ENCODE data around the gene INHBE. TPM values are rescaled to one million over a fixed set of nuclear protein-coding genes. Genes with fewer than 3 reads are reported as not detected.
"Not testable (repeated sequence)": the region's sequence is repeated elsewhere in the genome, so short reads cannot be mapped to it uniquely, and the experiment has no call there.

Gene INHBE, protein sequence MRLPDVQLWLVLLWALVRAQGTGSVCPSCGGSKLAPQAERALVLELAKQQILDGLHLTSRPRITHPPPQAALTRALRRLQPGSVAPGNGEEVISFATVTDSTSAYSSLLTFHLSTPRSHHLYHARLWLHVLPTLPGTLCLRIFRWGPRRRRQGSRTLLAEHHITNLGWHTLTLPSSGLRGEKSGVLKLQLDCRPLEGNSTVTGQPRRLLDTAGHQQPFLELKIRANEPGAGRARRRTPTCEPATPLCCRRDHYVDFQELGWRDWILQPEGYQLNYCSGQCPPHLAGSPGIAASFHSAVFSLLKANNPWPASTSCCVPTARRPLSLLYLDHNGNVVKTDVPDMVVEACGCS
- total RNA-seq = not detected in 2 replicates

GRCh38 chr12:57454566-57455373 lies at the start of gene INHBE:
INHBE (plus strand) TSS chr12:57455307; CDS start chr12:57455537, 230 bp downstream.
- no peak for DNase-seq (ENCODE audit: low read depth in 2 of 2)

DNA sequence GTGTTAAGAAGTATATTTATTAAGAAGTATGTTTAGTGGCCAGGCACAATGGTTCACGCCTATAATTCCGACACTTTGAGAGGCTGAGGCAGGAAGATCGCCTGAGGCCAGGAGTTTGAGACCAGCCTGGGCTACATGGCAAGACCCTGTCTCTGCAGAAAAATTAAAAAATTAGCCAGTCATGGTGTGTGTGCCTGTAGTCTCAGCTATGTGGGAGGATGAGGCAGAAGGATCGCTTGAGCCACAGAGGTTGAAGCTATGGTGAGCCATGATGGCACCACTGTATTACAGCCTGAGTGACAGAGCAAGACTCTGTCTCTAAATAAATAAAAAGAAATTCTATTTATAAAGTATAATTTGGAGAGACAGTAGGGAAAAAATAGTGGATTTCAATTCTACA lies 44.6 kb upstream of the INHBE start:
- no peak for DNase-seq (ENCODE audit: low read depth in 2 of 2)

DNA sequence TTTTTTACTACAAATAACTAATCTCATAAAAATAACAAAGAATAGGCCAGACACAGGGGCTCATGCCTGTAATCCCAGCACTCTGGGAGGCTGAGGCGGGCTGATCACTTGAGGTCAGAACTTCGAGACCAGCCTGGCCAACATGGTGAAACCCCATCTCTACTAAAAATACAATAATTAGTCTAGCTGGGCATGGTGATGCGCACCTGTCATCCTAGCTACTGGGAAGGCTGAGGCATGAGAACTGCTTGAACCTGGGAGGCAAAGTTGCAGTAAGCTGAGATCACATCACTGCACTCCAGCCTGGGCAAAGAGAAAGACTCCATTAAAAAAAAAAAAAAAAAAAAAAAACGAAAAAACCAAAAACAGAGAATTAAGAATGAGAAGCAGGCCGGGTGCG lies 40.9 kb upstream of the INHBE start:
- DNase-seq (ENCODE audit: low read depth in 2 of 2) = not testable (repeated sequence)

- no peak for DNase-seq (ENCODE audit: low read depth in 2 of 2)
Measured at GRCh38 chr12:57415088-57415487, 40.0 kb upstream of the INHBE start.

GRCh38 chr12:57416039-57416996 lies 38.8 kb upstream of the INHBE start:
- peak in 1 of 2 donors; percentile 15 for DNase-seq (ENCODE audit: low read depth in 2 of 2)

DNA sequence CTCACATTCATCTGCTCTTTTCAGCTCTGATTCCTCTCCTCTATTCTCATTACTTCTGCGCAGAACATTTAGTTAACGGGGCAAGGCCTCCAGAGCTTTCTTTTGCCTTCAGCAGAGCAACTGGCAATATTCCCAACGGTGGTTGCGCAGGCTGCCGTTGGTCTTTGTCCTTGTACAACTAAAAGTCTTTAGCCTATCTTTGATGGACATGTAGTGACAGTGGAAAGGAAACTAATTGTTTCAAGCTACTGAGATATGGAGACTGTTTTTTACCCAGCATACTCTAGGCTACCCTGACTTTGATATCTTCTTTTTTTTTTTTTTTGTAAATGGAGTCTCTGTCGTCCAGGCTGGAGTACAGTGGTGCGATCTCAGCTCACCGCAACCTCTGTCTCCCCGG lies 36.9 kb upstream of the INHBE start:
- DNase-seq (ENCODE audit: low read depth in 2 of 2) = no peak

GRCh38 chr12:57419495-57419894 lies 35.6 kb upstream of the INHBE start:
- DNase-seq (ENCODE audit: low read depth in 2 of 2) = no peak

- no peak for DNase-seq (ENCODE audit: low read depth in 2 of 2)
Measured at GRCh38 chr12:57420482-57420881, 34.6 kb upstream of the INHBE start.

DNA sequence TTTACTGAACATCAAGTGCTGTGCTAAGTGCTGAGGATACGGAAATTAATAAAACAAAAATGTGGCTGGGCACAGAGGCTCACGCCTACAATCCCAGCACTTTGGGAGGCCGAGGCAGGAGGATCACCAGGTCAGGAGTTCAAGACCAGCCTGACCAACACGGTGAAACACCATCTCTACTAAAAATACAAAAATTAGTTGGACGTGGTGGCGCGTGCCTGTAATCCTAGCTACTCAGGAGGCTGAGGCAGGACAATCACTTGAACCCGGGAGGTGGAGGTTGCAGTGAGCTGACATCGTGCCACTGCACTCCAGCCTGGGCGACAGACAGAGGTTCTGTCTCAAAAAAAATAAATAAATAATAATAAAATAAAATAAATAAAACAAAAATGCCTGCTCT lies 28.2 kb upstream of the INHBE start:
- not testable (repeated sequence) for DNase-seq (ENCODE audit: low read depth in 2 of 2)

DNA sequence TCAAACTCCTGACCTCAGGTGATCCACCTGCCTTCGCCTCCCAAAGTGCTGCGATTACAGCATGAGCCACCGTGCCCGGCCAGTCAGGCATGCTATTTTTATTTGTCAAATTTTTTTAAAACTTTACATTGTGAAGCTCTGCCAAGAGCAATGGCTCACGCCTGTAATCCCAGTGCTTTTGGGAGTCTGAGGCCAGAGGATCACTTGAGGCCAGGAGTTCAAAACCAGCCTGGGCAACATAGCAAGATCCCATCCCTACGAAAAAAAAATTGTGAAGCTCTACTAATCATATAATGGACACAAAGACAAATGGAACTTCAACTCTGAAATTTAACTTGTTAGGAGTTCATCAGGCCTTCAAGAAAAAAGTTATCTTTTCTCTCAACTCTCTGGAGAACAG lies 26.1 kb upstream of the INHBE start:
- no peak for DNase-seq (ENCODE audit: low read depth in 2 of 2)

- DNase-seq (ENCODE audit: low read depth in 2 of 2) = peak in 1 of 2 donors; percentile 38
Measured at GRCh38 chr12:57429473-57430111, 25.5 kb upstream of the INHBE start.

DNA sequence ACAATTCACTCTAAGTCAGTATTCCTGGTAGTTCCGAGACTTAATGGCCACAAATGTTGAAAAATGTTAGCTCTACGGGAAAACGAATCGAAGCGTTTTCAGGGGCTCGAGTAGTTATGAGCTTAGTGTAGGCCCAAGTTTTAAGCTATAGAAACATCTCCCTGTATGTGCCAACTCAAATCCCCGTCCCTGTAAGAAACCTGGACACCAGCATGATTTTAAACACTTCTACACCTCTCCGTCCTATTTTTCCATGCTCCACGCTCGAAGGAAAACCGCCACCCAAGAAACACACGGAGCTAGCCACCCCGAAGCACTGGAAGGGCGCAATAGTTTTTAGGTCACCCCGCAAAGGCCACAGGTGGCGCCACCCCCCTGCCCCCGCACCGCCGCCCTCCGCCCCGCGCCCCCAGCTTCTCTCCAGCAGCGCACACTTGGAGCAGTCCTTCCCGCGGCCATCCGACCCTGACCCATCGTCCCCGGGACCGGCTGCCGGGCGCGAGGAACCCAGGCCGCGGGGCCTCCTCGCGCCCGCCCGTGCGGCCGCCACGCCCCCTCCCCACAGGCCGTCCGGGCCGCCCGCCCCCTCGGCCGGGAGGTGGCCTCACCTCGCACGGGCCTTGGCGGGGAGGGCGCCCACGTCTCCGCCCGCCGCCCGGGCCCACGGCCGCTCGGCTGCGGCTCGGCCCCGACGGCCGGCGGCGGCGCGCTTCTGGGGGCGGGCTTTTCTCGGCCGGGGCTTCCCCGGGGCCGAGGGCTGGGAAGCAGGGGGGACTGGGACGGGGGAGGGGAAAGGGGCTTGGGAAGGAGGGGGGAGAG lies 24.8 kb upstream of the INHBE start:
- DNase-seq (ENCODE audit: low read depth in 2 of 2) = peak; percentile 43 to 48

- DNase-seq (ENCODE audit: low read depth in 2 of 2) = peak; percentile 98
Measured at GRCh38 chr12:57430931-57431566, 24.1 kb upstream of the INHBE start, which contains the start of gene R3HDM2. R3HDM2 (minus strand) TSS chr12:57431043; CDS start chr12:57310428, 120,615 bp downstream.

- DNase-seq (ENCODE audit: low read depth in 2 of 2) = no peak
Measured at GRCh38 chr12:57431654-57432188, 23.4 kb upstream of the INHBE start.

DNA sequence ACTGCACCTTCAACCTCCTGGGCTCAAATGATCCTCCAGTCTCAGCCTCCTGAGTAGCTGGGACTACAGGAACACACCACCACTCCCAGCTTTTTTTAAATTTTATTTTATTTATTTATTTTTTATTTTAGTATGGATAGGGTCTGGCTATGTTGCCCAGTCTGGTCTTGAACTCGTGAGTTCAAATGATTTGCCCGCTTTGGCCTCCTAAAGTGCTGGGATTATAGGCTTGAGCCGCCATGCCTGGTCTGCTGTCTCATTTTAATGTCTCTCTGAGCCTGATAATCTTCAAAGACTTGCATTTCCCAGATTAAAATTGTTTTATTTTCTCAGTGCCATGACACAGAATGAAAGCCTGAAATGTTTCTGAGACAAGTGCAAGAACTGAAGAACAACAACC lies 21.7 kb upstream of the INHBE start:
- DNase-seq (ENCODE audit: low read depth in 2 of 2) = no peak

- no peak for DNase-seq (ENCODE audit: low read depth in 2 of 2)
Measured at GRCh38 chr12:57434517-57435223, 20.4 kb upstream of the INHBE start, which contains the start of gene INHBC. INHBC (plus strand) TSS chr12:57434784; CDS start chr12:57434887, 103 bp downstream.

GRCh38 chr12:57435293-57435692 lies 19.8 kb upstream of the INHBE start:
- DNase-seq (ENCODE audit: low read depth in 2 of 2) = no peak

- no peak for DNase-seq (ENCODE audit: low read depth in 2 of 2)
Measured at GRCh38 chr12:57438400-57438799, 16.7 kb upstream of the INHBE start.
